H1 (cell line): ENCODE measurements around the gene SCGB1C2. TPM values are rescaled to one million over a fixed set of nuclear protein-coding genes. Genes with fewer than 3 reads are reported as not detected.

Source experiments
- CTCF ChIA-PET: fragments of 300-600 bp; sonication (Branson Sonifier 250); formaldehyde crosslinking; loops from one replicate; lab custom pipeline; 2021; ENCODE audit not compliant: partially characterized antibody; lab: Charles Lee
- POLR2A ChIA-PET: fragments of 300-600 bp; sonication (Branson Sonifier 250); formaldehyde crosslinking; loops from one replicate; lab custom pipeline; 2021; ENCODE audit warnings: inconsistent platforms; ENCODE audit not compliant: partially characterized antibody; lab: Charles Lee
- DNase-seq, 2 experiments: peaks; one replicate each; pipeline versions ENCODE4 v3.0.0 to v3.0.0-alpha.2; 2010 to 2022; ENCODE audit warnings: low spot score in 2 of 2, low read depth in 1 of 2, mixed read lengths in 1 of 2
- FAIRE-seq: peaks from 2 replicates; lab custom pipeline; 2011; peaks lifted over from hg19 to GRCh38; lab: Jason Lieb, UNC
- H2AFZ ChIP-seq: 2 replicates; pipeline ENCODE4 v1.8.1; 2012; ENCODE audit warnings: low read length, inconsistent platforms
- H2AK5ac ChIP-seq: 2 replicates; pipeline ENCODE4 v1.6.1; 2013; ENCODE audit warnings: low read depth, low read length
- H2BK120ac ChIP-seq: replicated peaks from 2 replicates; pipeline ENCODE3; 2013; ENCODE audit warnings: low read depth, low read length, inconsistent platforms
- H2BK12ac ChIP-seq: 2 replicates; pipeline ENCODE4 v1.6.1; 2013; ENCODE audit warnings: low read depth, low read length
- H2BK15ac ChIP-seq: 2 replicates; pipeline ENCODE4 v1.6.1; 2013; ENCODE audit warnings: low read length
- H2BK20ac ChIP-seq: 2 replicates; pipeline ENCODE4 v1.6.1; 2013; ENCODE audit warnings: low read length
- H2BK5ac ChIP-seq: 2 replicates; pipeline ENCODE4 v1.6.1; 2013; ENCODE audit warnings: low read depth, low read length
- H3K14ac ChIP-seq: 2 replicates; pipeline ENCODE4 v1.6.1; 2013; ENCODE audit warnings: inconsistent platforms; ENCODE audit not compliant: insufficient read length
- H3K18ac ChIP-seq: 2 replicates; pipeline ENCODE4 v1.6.1; 2013; ENCODE audit warnings: low read length; ENCODE audit errors: extremely low read depth
- H3K23ac ChIP-seq: 2 replicates; pipeline ENCODE4 v1.6.1; 2013; ENCODE audit warnings: inconsistent platforms; ENCODE audit not compliant: insufficient read length
- H3K23me2 ChIP-seq: 2 replicates; pipeline ENCODE4 v1.6.1; 2013; ENCODE audit warnings: low read depth, low read length
- H3K27ac ChIP-seq: 2 replicates; pipeline ENCODE4 v1.6.1; 2011; ENCODE audit warnings: low read depth, low read length, inconsistent platforms
- H3K27me3 ChIP-seq, 4 experiments: replicated peaks in 1 of 4; 1 replicate in 1 of 4; 2 replicates in 3 of 4; pipeline versions ENCODE4 v1.6.1 to v1.8.1; 2011 to 2013; ENCODE audit warnings: low read length in 3 of 4, mild to moderate bottlenecking in 3 of 4, inconsistent platforms in 2 of 4, mixed read lengths in 2 of 4, moderate library complexity in 1 of 4; ENCODE audit not compliant: control insufficient read depth in 3 of 4, insufficient read depth in 3 of 4; ENCODE audit errors: extremely low read depth in 1 of 4
- H3K36me3 ChIP-seq, 4 experiments: 2 replicates each; pipeline versions ENCODE4 v1.6.1 to v1.8.1; 2011 to 2013; ENCODE audit warnings: mild to moderate bottlenecking in 4 of 4, low read length in 3 of 4, moderate library complexity in 2 of 4, control low read depth in 1 of 4, inconsistent platforms in 1 of 4; ENCODE audit not compliant: insufficient read depth in 4 of 4, control insufficient read depth in 2 of 4
- H3K4ac ChIP-seq: replicated peaks from 2 replicates; pipeline ENCODE3; 2013; ENCODE audit warnings: low read length, low read depth, mixed read lengths, inconsistent platforms; ENCODE audit not compliant: insufficient read length
- H3K4me1 ChIP-seq, 4 experiments: replicated peaks in 1 of 4; 1 replicate in 1 of 4; 2 replicates in 3 of 4; pipeline versions ENCODE4 v1.6.1 to v1.8.1; 2011 to 2013; ENCODE audit warnings: low read length in 3 of 4, inconsistent platforms in 2 of 4, mixed read lengths in 1 of 4; ENCODE audit not compliant: insufficient read depth in 4 of 4, control insufficient read depth in 3 of 4
- H3K4me2 ChIP-seq, 2 experiments: 2 replicates each; pipeline versions ENCODE4 v1.6.1 to v1.8.1; 2011 to 2013; ENCODE audit warnings: low read depth in 2 of 2, low read length in 2 of 2, control low read depth in 1 of 2, inconsistent platforms in 1 of 2, mild to moderate bottlenecking in 1 of 2; ENCODE audit not compliant: insufficient read depth in 1 of 2
- H3K4me3 ChIP-seq, 4 experiments: fragments of 200-600, 300-600 bp in 1 of 4; sonication (generic), shearing (Covaris generic), sonication (Bioruptor Twin) in 1 of 4; 2 replicates each; pipeline versions ENCODE4 v1.5.1 to v1.8.1; 2011 to 2016; ENCODE audit warnings: low read length in 4 of 4, low read depth in 3 of 4, control low read depth in 2 of 4, inconsistent platforms in 2 of 4, mild to moderate bottlenecking in 2 of 4, mixed read lengths in 1 of 4, moderate library complexity in 1 of 4; ENCODE audit not compliant: insufficient read depth in 2 of 4; ENCODE audit errors: extremely low read depth in 1 of 4
- H3K56ac ChIP-seq: replicated peaks from 2 replicates; pipeline ENCODE3; 2013; ENCODE audit warnings: low read depth, mild to moderate bottlenecking, mixed read lengths, low read length, inconsistent platforms; ENCODE audit not compliant: insufficient read length
- H3K79me1 ChIP-seq: 2 replicates; pipeline ENCODE4 v1.6.1; 2013; ENCODE audit warnings: low read depth, low read length, control low read depth
- H3K79me2 ChIP-seq, 2 experiments: 2 replicates each; pipeline versions ENCODE4 v1.6.1 to v1.8.1; 2012 to 2013; ENCODE audit warnings: low read length in 2 of 2, mild to moderate bottlenecking in 2 of 2, inconsistent platforms in 1 of 2; ENCODE audit not compliant: insufficient read depth in 2 of 2, control insufficient read depth in 1 of 2
- H3K9ac ChIP-seq, 4 experiments: replicated peaks in 1 of 4; 1 replicate in 1 of 4; 2 replicates in 3 of 4; pipeline versions ENCODE4 v1.6.1 to v1.8.1; 2011 to 2013; ENCODE audit warnings: low read depth in 3 of 4, low read length in 3 of 4, control low read depth in 2 of 4, mild to moderate bottlenecking in 2 of 4, moderate library complexity in 2 of 4, inconsistent platforms in 1 of 4; ENCODE audit errors: extremely low read depth in 1 of 4
- H3K9me3 ChIP-seq, 2 experiments: 2 replicates each; pipeline versions ENCODE4 v1.6.1 to v1.8.1; 2012 to 2013; ENCODE audit warnings: mild to moderate bottlenecking in 2 of 2, moderate library complexity in 2 of 2, control low read depth in 1 of 2, inconsistent platforms in 1 of 2, low read depth in 1 of 2, low read length in 1 of 2, mixed read lengths in 1 of 2; ENCODE audit not compliant: insufficient read depth in 2 of 2
- H4K20me1 ChIP-seq, 2 experiments: replicated peaks in 1 of 2; 2 replicates each; pipeline versions ENCODE3 to v1.8.1; 2011 to 2013; ENCODE audit warnings: inconsistent platforms in 2 of 2, low read length in 2 of 2, mild to moderate bottlenecking in 1 of 2; ENCODE audit not compliant: insufficient read depth in 2 of 2, control insufficient read depth in 1 of 2
- H4K5ac ChIP-seq: 2 replicates; pipeline ENCODE4 v1.6.1; 2013; ENCODE audit warnings: low read length, low read depth, mixed read lengths, inconsistent platforms; ENCODE audit not compliant: insufficient read length
- H4K8ac ChIP-seq: 2 replicates; pipeline ENCODE4 v1.8.0; 2013; ENCODE audit warnings: mild to moderate bottlenecking, moderate library complexity, low read length, inconsistent platforms; ENCODE audit not compliant: insufficient read depth; ENCODE audit errors: extremely low read depth
- H4K91ac ChIP-seq: replicated peaks from 2 replicates; pipeline ENCODE3; 2013; ENCODE audit warnings: low read length, mixed read lengths, inconsistent platforms; ENCODE audit not compliant: insufficient read length
- BACH1 ChIP-seq: IDR thresholded peaks from 2 replicates; pipeline ENCODE4 v1.6.1; 2012; ENCODE audit warnings: low read length, improper control_type of control experiment
- CHD2 ChIP-seq: IDR thresholded peaks from 2 replicates; pipeline ENCODE4 v1.6.1; 2012; ENCODE audit warnings: low read length, improper control_type of control experiment
- FOSL1 ChIP-seq: IDR thresholded peaks from 2 replicates; pipeline ENCODE4 v1.6.1; 2011; ENCODE audit warnings: mild to moderate bottlenecking, low read depth, low read length, moderate library complexity; ENCODE audit not compliant: insufficient read depth
- KDM4A ChIP-seq: IDR thresholded peaks from one replicate; pipeline ENCODE4 v1.7.1; 2012; ENCODE audit warnings: low read depth, mild to moderate bottlenecking, moderate library complexity, low read length, inconsistent platforms; ENCODE audit not compliant: severe bottlenecking
- POU5F1 ChIP-seq: IDR thresholded peaks from 2 replicates; pipeline ENCODE4 v1.6.1; 2011; ENCODE audit warnings: low read depth, mild to moderate bottlenecking, low read length, moderate library complexity
- RNF2 ChIP-seq: fragments of 200-900, 300-1000 bp; sonication (generic); IDR thresholded peaks from 2 replicates; pipeline ENCODE4 v1.7.1; 2016; ENCODE audit warnings: borderline replicate concordance, low read depth, mild to moderate bottlenecking, antibody characterized with exemption, low read length; ENCODE audit not compliant: poor library complexity, severe bottlenecking; ENCODE audit errors: missing control alignments
- SP1 ChIP-seq: IDR thresholded peaks from 2 replicates; pipeline ENCODE4 v1.6.1; 2011; ENCODE audit warnings: low read depth, low read length
- TBP ChIP-seq: IDR thresholded peaks from 2 replicates; pipeline ENCODE4 v1.6.1; 2011; ENCODE audit warnings: low read depth, low read length, improper control_type of control experiment
- TEAD4 ChIP-seq: IDR thresholded peaks from 2 replicates; pipeline ENCODE4 v1.6.1; 2012; ENCODE audit warnings: low read depth, low read length, inconsistent platforms, mixed read lengths
- WGBS, 2 experiments: shearing (Covaris generic) in 1 of 2; methylation state at CpG; one replicate each; pipeline versions ENCODE4 v1.1.6 to v1.1.7; 2013 to 2015; ENCODE audit warnings: low lambda C conversion rate in 2 of 2, mixed read lengths in 2 of 2, inconsistent platforms in 1 of 2, low coverage in 1 of 2, missing lambda C conversion rate in 1 of 2; ENCODE audit not compliant: insufficient replicate concordance in 2 of 2, insufficient coverage in 1 of 2, insufficient read length in 1 of 2; ENCODE audit errors: extremely low coverage in 1 of 2, missing lambda C conversion rate in 1 of 2; 5-methylcytosine and 5-hydroxymethylcytosine counted together
- polyA plus RNA-seq, 7 experiments: library from polyadenylated mRNA; depleted of rRNA in 3 of 7; stranded (reverse) in 5 of 7; unstranded in 2 of 7; fragments of >200 nt in 5 of 7; fragments of 200-250 nt in 2 of 7; gene quantifications; 1 replicate in 5 of 7; 2 replicates in 1 of 7; 4 replicates in 1 of 7; pipeline versions ENCODE4 v1.2.1 to v1.2.3, GENCODE V29; 2011 to 2013; ENCODE audit warnings: missing spikeins in 2 of 7, mixed read lengths in 2 of 7
- total RNA-seq: library from RNA; stranded (reverse); fragmentation: NEBNext Ultra II Directional; extraction: Animal tissue kit (Norgen Biotek cat#: 25700); gene quantifications from 2 replicates; pipeline ENCODE4 v1.2.1, GENCODE V29; 2021
- TF ChIP-seq, protein P1 (sequence below): IDR thresholded peaks from 2 replicates; pipeline ENCODE4 v1.6.1; 2012; ENCODE audit warnings: low read length, inconsistent platforms
- TF ChIP-seq, protein P2 (sequence below): IDR thresholded peaks from 2 replicates; pipeline ENCODE4 v1.6.1; 2012; ENCODE audit warnings: inconsistent platforms

Gene SCGB1C2
- total and polyA plus RNA-seq, 2 of the 8 experiments (the other 6 are each of a cell fraction or from before 2014, with no cell fraction given): not detected

DNA sequence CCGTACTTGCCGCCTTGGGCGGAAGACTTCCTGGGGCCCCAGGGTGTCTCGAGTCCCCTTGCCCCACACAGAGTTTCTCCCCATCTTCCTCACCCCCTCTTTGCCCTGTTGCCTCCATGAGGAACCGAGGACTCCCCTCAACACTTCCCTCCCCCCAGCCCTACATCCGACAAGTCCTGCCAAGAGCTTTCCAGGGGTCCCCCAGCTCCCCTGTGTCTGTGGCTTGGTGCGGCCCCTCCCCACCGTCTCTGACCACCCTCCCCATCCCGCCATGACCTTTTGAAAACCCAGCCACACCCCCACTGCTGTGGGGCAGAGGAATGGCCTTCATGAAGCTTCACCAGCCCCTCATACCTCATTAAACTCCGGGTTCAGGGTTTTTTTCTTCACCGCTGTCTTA lies 11.4 kb downstream of the SCGB1C2 start:
- DNase-seq (no peak), FAIRE-seq (no peak)
- Histone ChIP-seq H2AFZ (no peak overlapping the region), H3K4ac (no peak overlapping the region), H3K4me2 (no peak overlapping the region), H3K18ac (no peak overlapping the region), H2AK5ac (no peak overlapping the region), H4K91ac (no peak overlapping the region), H3K56ac (no peak overlapping the region), H3K27ac (no peak overlapping the region), H2BK15ac (no peak overlapping the region), H3K27me3 (no peaks in the 10 kb centered on the region), H2BK5ac (no peak overlapping the region), H2BK120ac (no peak overlapping the region), H4K5ac (no peak overlapping the region), H3K79me1 (no peaks in the 10 kb centered on the region), H3K9ac (no peak overlapping the region), H3K23me2 (no peaks in the 10 kb centered on the region), H3K14ac (no peak overlapping the region), H3K23ac (no peak overlapping the region), H4K20me1 (no peaks in the 10 kb centered on the region), H3K4me1 (peaks cover 0 to 2% (median 0%) of the 10 kb centered on the region in 4 experiments; a peak in 1 of 7 replicates), H3K9me3 (no peaks in the 10 kb centered on the region; a peak in 1 of 4 replicates), H2BK12ac (no peak overlapping the region), H3K36me3 (no peaks in the 10 kb centered on the region), H3K4me3 (no peak overlapping the region), H4K8ac (no peak overlapping the region), H2BK20ac (no peak overlapping the region), H3K79me2 (no peaks in the 10 kb centered on the region)
- 83% methylated on average over 7 of the region's 11 CpGs; no CpG with 5 or more reads in 1 of the 2 experiments for WGBS, 2 experiments
- ChIA-PET CTCF (interaction anchor here (0.6 to 3.8 kb wide), 15 partner anchors 10 to 1019 kb away, joined by 3 to 20 read pairs (median 5); no protein-coding TSS in a partner anchor), POLR2A (no interaction called here)
- no peak for TF ChIP-seq CHD2
- TF ChIP-seq, protein P1, sequence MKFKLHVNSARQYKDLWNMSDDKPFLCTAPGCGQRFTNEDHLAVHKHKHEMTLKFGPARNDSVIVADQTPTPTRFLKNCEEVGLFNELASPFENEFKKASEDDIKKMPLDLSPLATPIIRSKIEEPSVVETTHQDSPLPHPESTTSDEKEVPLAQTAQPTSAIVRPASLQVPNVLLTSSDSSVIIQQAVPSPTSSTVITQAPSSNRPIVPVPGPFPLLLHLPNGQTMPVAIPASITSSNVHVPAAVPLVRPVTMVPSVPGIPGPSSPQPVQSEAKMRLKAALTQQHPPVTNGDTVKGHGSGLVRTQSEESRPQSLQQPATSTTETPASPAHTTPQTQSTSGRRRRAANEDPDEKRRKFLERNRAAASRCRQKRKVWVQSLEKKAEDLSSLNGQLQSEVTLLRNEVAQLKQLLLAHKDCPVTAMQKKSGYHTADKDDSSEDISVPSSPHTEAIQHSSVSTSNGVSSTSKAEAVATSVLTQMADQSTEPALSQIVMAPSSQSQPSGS: no peak
- no peak for TF ChIP-seq FOSL1
- TF ChIP-seq TBP: no peak
- no peak for TF ChIP-seq KDM4A
- no peak for TF ChIP-seq SP1
- no peak for TF ChIP-seq BACH1
- TF ChIP-seq TEAD4: no peak
- TF ChIP-seq, protein P2, sequence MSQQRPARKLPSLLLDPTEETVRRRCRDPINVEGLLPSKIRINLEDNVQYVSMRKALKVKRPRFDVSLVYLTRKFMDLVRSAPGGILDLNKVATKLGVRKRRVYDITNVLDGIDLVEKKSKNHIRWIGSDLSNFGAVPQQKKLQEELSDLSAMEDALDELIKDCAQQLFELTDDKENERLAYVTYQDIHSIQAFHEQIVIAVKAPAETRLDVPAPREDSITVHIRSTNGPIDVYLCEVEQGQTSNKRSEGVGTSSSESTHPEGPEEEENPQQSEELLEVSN: no peak
- no peak for TF ChIP-seq POU5F1
- TF ChIP-seq RNF2: no peak
